Effector CD4-positive, alpha-beta T cell (primary cell): Measurements from ENCODE around the gene CYS1.

Source experiments
- DNase-seq: peaks from one replicate; pipeline ENCODE4 v3.0.0-alpha.2; 2020

The CYS1 gene

DNA sequence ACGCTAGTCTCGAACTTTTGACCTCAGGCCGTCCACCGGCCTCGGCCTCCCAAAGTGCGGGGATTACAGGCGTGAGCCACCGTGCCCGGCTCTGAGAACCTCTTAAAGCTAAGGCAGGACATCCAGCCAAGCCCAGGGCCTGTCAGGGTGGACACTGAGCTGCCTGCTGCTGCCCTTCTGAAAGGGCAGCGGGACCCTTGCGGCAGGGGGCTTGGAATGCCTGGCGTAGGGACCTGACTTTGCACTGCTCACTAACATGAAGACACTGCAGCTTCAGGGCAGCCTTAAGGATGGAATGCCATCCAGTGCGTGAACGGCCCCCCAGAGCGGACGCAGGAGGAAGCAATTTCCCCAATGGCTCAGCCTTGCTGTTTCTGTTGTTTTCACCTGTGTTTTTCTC, 9.0 kb downstream of the CYS1 start:
- no peak for DNase-seq

DNA sequence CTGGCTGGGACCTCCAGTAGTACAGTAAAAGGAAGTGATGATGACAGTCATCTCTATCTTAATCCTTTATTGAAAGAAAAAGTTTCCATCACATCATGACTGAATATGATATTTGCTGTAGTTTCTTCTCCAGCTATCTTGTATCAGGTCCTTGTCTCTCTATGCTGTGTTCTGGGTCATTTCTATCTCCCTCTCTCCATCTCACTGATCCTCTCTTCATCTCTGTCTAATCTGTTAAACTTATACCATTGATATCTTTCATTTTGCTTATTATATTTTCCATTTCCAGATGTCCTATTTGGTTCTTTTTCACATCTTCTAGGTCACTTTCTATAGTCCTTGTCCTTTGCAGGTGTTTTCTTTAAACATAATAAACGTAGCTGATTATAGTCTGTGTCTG, 12.3 kb downstream of the CYS1 start:
- no peak for DNase-seq

DNA sequence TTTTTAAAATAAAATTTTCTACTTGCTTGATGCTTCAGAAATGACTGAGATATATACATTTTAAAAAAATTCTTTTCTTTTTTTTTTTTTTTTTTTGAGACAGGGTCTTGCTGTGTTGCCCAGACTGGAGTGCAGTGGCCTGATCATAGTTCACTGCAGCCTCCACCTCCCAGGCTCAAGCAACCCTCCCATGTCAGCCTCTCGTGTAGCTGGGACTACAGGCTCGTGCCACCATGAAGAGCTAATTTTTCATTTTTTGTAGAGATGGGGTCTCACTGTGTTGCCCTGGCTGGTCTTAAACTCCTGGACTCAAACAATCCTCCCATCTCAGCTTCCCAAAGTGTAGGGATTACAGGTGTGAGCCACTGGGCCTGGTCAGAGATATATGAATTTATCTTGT, 12.9 kb downstream of the CYS1 start:
- no peak for DNase-seq

DNA sequence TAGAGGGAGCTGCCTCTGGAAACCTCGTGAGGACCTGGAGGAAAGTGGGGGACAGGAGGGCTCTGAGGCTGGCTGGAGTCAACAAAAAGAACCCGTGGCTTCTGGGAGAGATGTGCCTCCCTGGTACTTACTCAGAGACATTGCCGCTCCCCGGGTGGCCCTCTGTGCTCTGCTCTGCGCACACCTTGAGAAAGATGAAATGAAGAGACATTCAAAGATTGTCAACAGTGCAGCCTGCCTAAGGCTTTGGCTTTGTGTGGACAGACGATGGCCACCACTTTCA, 14.5 kb downstream of the CYS1 start:
- no peak for DNase-seq

DNA sequence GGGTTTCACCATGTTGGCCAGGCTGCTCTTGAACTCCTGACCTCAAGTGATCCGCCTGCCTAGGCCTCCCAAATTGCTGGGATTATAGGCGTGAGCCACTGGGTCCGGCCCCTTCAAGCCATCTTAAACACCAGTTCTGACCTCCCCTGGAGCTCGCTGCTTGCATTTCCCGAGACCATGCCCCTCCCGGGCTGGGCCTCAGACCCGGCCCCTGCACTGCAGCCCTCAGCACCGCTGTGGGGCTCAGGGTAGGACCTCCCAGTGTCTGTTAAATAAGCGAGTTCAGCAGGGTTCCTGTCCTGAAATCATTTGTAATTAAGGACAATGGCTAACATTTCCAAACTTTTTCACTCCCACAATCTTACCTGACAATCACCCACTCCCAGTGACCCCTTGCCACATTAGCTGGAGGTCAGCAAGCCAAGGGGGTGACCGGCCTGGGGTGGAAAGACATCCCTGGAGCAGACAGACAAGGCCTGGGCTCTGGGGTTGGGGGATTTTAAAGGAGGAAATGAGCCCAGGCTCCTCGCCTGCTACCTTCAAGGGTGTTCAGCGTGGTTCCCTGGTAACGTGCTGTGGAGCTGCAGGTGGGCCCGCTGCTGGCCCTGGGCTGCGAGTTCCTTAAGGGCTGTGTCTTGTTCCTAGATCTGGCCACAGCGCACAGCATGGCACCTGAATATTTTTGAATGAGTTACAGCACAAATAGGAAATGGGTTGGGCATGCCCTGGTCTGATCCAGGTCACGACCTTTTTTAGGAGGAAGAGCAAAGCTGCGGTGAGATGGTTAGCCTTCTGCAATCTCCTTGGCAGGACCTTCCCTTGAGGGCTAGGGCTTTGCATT, 15.1 kb downstream of the CYS1 start:
- no peak for DNase-seq

DNA sequence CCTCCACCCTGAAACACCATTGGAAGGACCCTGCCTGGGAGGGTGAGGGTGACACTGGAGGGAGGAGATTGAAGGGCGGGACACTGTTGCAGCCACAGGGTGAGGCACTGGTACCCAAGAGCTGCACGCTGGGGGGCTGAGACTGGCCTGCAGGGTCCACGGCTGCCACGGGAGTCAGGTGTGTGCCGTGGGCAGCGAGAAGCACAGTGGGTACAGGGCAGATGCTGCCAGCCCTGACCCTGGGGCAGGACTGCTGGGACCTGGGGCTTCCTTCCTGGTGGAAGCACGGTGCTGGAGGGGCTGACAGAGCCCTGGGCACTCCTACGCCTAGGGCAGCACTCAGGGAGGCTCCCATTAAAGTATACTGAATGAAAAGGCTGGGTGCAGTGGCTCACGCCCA, 16.6 kb downstream of the CYS1 start:
- no peak for DNase-seq

DNA sequence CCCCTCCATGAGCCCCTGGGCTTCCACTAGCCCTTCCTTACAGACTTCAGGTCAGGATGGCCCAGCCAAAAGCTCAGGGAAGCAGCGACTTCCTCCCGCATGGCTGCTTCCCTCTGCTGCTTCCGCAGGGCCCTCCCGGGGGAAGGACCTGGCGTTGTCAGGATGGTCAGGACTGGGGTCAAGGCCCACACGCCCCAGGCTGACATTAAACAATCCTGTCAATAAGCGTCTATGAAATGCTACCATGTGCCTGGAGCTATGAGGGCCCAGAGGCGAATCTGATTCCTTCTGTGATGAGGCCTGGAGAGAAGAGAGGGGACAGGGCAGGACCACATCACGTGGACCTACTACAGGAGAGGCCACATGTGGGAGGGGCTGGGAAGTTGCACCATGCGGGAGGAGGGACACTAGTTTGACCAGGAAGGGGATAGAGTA, 17.3 kb downstream of the CYS1 start:
- DNase-seq: no peak

DNA sequence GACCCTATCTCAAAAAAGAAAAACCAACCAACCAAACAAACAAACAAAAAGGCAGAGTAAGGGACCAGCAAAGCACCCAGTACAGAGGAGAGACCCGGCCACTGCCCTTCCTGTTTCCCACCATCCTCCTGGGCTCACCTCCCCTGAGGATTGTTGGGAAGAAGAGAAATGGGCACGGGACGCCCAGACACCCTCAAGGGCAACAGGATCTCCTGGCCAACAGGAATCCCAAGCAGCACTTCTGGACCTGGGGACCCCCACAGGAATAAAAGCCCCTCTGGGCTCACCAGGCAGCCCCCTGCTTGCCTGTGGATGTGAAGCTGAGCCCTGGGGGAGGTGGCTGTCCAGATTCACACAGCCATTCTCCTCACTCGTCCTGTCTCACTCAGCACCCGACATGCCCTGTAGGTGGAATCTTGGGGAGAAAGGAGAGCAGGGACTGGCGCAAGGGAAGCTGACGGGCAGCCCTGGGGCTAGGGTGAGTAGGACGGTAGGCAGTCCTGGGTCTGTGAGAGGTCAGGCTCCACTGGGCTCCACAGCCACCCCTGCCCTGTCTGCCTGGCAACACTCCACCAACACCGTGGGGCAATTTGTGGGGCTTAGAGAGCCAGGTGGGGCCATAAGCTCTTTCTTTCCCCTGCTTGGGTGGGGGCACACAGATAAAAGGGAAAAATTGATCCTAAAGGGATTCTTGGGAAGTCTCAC, 18.8 kb downstream of the CYS1 start:
- no peak for DNase-seq

- DNase-seq: no peak
Observed at GRCh38 chr2:10059552-10060335, 20.5 kb downstream of the CYS1 start.

GRCh38 chr2:10059016-10059351, 21.2 kb downstream of the CYS1 start:
- DNase-seq: no peak

- DNase-seq: no peak
Observed at GRCh38 chr2:10058251-10059015, 21.8 kb downstream of the CYS1 start.

DNA sequence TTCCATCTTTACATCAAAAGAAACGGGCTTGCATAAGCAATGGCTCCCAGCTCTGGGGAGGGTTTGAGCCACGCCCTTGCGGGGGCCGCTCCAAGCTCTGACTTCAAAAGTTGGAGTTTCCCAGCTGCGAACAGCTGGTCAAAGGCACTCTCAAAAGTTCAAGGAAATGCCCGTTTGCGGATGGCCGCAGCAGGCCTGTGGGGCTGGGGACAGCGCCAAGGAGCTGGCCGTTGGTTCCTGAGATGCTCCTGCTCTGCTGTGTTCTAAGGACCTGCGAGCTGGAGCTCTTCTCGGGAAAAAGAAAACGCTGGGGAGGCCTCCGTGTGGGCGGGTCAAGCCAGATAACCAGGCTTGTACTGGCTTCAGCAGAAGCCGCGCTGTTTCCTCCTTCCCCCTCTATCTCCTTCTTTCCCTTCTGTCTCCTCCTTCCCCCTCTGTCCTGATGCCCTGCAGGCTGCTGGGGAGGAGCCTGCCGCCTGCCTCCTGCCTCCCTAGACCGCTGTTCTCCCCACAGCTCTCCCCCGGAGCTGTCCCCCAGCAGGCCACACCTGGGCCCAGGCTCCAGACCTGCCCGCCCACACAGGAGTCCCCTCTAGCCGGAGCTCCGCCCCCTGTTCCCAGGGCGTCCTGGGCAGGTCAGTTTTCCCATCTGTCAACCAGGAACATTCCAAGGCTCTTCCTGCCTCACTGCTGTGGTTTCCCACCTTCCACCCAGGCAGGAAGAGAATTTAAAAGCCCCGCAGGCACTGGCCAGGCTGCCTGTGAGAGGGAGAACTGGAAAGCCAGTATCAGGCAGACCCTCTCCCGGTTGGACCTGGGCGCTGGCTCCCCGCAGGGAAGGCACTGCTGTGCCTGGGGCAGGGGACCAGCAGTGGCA, 22.7 kb downstream of the CYS1 start:
- no peak for DNase-seq

- no peak for DNase-seq
Observed at GRCh38 chr2:10056439-10056838, 23.8 kb downstream of the CYS1 start.

DNA sequence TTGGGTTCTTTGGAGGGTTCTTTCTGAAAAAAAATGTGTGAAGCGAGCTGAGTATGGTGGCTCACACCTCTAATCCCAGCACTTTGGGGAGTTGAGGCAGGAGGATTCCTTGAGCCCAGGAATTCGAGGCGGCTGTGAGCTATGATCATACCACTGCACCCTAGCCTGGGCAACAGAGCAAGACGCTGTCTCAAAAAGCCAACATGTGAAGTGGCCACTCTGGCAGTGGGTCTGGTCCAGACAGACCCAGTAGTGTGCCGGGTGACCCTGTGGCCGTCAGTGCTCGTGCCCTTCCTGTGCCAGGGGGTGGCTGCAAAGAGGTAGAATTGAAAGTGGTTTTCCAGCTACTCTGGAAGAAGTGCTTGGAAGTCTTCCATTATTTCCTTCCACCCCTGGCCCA, 25.2 kb downstream of the CYS1 start:
- no peak for DNase-seq

- DNase-seq: no peak
Observed at GRCh38 chr2:10054424-10054823, 25.8 kb downstream of the CYS1 start.

DNA sequence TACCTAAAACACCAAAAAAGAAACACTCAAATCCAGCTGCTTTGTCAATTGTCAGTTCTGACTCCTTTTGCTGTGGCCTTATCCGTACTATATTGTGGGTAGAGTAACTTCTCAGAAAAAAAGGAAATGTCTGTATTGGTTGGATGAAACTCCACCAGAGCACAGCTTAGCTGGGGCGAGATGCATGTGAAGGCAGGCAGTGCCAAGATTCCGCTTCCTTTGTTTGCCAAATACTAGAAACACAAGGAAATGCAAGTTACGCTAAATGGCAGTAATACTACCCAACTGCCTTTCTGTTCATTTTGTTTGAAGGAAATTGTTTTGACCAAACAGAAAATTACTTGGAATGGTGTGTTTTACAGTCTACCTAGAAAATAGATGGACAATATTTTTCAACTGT, 26.9 kb downstream of the CYS1 start:
- DNase-seq: no peak

DNA sequence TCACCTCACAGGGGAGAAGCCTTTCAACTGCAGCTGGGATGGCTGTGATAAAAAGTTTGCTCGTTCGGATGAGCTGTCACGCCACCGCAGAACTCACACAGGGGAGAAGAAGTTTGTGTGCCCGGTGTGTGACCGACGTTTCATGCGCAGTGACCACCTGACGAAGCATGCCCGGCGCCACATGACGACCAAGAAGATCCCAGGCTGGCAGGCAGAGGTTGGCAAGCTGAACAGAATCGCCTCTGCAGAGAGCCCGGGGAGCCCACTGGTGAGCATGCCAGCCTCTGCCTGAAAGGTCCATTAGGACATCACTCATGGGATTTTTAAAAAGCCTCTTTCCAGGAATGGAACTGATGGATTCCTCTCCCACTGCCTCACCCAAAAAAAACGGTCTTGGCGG, 28.0 kb downstream of the CYS1 start:
- no peak for DNase-seq

- DNase-seq: no peak
Observed at GRCh38 chr2:10048501-10049171, 31.6 kb downstream of the CYS1 start.

GRCh38 chr2:10047616-10048500, 32.4 kb downstream of the CYS1 start:
- DNase-seq: no peak

DNA sequence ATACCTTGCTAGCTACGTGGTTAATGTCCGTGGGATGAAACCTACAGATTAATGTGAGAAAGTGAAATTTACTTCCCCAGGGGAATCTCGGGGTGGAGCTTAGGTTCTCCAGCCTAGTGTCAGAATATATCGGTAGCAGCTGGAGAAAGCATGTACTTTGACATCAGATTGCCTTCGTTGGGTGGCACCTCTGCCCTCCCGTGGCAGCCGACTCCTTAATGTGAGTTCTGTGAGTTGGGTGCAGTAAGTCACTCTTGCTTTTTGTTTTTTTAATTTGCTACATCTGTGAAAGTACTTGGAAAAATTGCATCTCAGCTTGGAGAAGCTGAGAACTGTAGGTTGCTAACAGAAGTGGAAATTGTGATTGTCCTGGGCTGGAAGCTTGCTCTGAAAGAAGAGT, 33.3 kb downstream of the CYS1 start:
- DNase-seq: no peak
